ENCODE results near the gene PLA2G1B. TPM values are rescaled to one million over a fixed set of nuclear protein-coding genes. Genes with fewer than 3 reads are reported as not detected.

PLA2G1B gene
- total RNA-seq, 3 donors from 2014 or later = not detected

DNA sequence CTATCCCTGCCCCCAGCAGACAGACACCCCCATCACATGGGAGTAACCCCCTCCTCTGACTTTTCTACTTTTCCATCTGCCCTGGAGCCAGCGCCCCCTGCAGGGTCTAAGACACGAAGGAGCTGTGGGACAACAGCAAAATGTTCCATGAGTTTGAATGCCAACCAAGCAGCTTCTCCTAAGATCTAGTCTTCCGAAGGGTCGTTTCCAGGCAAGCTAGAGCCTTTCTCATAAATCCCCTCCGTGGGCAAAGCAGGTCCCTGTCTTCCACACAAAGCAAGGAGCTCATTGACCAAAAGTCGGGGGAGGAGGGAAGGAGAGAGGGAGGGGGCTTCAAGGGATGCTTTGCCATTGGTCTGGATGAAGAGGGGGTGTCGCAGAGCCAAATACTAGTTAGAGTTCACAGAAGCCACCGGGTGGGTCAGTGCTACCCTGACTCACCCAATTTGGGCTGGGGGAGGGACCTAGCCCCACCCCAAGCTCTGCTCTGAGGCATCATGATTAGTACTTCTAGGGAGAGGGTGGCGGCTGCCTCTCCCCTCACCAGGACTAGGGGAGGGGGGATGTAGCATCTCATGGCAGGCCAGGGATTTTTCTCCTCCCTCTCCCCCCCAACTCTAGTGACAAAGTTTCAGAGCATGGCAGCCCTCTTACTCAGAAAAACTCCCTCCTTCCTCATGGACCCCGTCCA is 39.8 kb upstream of the PLA2G1B start:
- H3K4me3 ChIP-seq = peak overlapping the region in 2 of 3 donors; percentile 71 to 88
- peaks cover 0 to 10% of the 10 kb centered on the region in 2 donors for H3K27me3 ChIP-seq
- TF ChIP-seq POLR2A (IDR thresholded peaks at IDR 0.05) (no peak), POLR2AphosphoS5 (IDR thresholded peaks at IDR 0.05) (no peak), CTCF (IDR thresholded peaks at IDR 0.05) (no peak)
- intact Hi-C loops (cut with DNase I; ENCODE audit: low total_unique reads) = no loop called here
- no peak for DNase-seq (ENCODE audit: low spot score in 2 of 2)
- H3K36me3 ChIP-seq = no peaks in the 10 kb centered on the region
- no peaks in the 10 kb centered on the region for H3K4me1 ChIP-seq
- no peaks in the 10 kb centered on the region for H3K9me3 ChIP-seq
- peak overlapping the region; percentile 1 to 21 for H3K27ac ChIP-seq

DNA sequence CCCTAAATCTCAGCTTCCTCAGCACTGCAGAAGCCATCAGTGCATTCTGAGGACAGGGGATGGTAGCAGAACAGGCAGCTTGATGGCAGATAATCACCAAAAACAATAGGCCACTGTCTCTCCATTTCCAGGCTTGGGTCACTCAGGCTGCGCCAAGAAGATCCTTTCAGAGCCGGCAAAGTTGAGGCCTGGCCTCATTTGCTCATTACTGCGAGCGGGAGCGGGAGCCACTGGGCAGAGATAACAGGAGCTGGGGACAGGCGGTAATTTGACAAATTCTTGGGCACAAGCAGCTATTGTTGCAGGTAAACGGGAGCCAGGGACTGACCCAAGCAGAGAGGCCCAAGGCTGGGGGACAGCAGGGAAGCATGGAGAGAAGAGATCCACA is 39.3 kb upstream of the PLA2G1B start:
- Histone ChIP-seq H3K27ac (no peak overlapping the region), H3K36me3 (no peaks in the 10 kb centered on the region), H3K4me1 (no peaks in the 10 kb centered on the region), H3K9me3 (no peaks in the 10 kb centered on the region), H3K4me3 (no peak overlapping the region), H3K27me3 (peaks cover 0 to 10% of the 10 kb centered on the region in 2 donors)
- no peak for DNase-seq (ENCODE audit: low spot score in 2 of 2)
- intact Hi-C loops (cut with DNase I; ENCODE audit: low total_unique reads) = no loop called here
- TF ChIP-seq POLR2A (IDR thresholded peaks at IDR 0.05) (no peak), POLR2AphosphoS5 (IDR thresholded peaks at IDR 0.05) (no peak), CTCF (IDR thresholded peaks at IDR 0.05) (no peak)

GRCh38 chr12:120366341-120366705 is 38.7 kb upstream of the PLA2G1B start:
- DNase-seq (ENCODE audit: low spot score in 2 of 2) = no peak
- Histone ChIP-seq H3K27ac (no peak overlapping the region), H3K4me1 (no peaks in the 10 kb centered on the region), H3K27me3 (peaks cover 0 to 10% of the 10 kb centered on the region in 2 donors), H3K9me3 (no peaks in the 10 kb centered on the region), H3K36me3 (no peaks in the 10 kb centered on the region), H3K4me3 (no peak overlapping the region)
- intact Hi-C loops (cut with DNase I; ENCODE audit: low total_unique reads) = no loop called here
- no peak for TF ChIP-seq POLR2AphosphoS5 (IDR thresholded peaks at IDR 0.05)
- no peak for TF ChIP-seq CTCF (IDR thresholded peaks at IDR 0.05)
- no peak for TF ChIP-seq POLR2A (IDR thresholded peaks at IDR 0.05)

DNA sequence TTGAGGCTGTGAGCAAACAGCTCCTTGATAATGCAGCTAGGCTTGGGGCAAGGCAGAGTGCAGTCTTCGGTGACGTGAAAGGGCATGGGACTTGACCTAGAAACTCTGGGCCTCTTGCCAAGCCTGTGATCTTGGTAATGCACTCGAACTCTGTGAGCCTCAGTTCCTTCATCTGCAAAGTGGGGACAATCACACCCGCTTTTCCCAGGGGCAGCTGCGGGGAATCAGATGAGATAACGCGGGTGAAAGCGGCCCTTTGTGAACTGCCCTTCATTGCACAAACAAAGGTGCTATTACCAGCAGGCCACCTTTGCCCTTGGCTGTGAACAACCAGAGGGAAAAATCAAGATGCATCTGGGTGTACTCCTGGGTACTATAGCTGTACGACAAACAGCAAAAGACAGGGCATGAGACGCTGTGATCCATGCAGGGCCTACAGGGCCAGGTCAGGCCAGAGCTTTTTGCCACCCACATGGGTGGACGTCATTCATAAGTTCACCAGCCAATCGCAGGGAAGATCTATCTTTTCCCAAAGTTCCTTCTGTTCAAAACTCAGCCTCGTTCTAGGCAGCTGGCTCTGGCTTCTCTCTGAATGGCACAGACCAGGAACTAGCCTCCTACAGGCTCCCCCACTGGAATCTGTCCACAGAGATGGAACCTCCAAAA is 38.2 kb upstream of the PLA2G1B start:
- no peaks in the 10 kb centered on the region for H3K4me1 ChIP-seq
- H3K27ac ChIP-seq = no peak overlapping the region
- H3K9me3 ChIP-seq = no peaks in the 10 kb centered on the region
- DNase-seq (ENCODE audit: low spot score in 2 of 2) = no peak
- no peaks in the 10 kb centered on the region for H3K36me3 ChIP-seq
- H3K4me3 ChIP-seq = no peak overlapping the region
- intact Hi-C loops (cut with DNase I; ENCODE audit: low total_unique reads) = no loop called here
- TF ChIP-seq CTCF (IDR thresholded peaks at IDR 0.05) = no peak
- TF ChIP-seq POLR2AphosphoS5 (IDR thresholded peaks at IDR 0.05) = no peak
- TF ChIP-seq POLR2A (IDR thresholded peaks at IDR 0.05) = no peak
- peaks cover 0 to 4% of the 10 kb centered on the region in 2 donors for H3K27me3 ChIP-seq

GRCh38 chr12:120364487-120364886 is 36.9 kb upstream of the PLA2G1B start:
- peaks cover 0 to under 1% of the 10 kb centered on the region in 2 donors for H3K27me3 ChIP-seq
- H3K4me3 ChIP-seq = no peak overlapping the region
- no peak for TF ChIP-seq CTCF (IDR thresholded peaks at IDR 0.05)
- no peak for TF ChIP-seq POLR2A (IDR thresholded peaks at IDR 0.05)
- TF ChIP-seq POLR2AphosphoS5 (IDR thresholded peaks at IDR 0.05) = no peak
- no peak for DNase-seq (ENCODE audit: low spot score in 2 of 2)
- H3K9me3 ChIP-seq = no peaks in the 10 kb centered on the region
- no peak overlapping the region for H3K27ac ChIP-seq
- intact Hi-C loops (cut with DNase I; ENCODE audit: low total_unique reads) = no loop called here
- H3K36me3 ChIP-seq = no peaks in the 10 kb centered on the region
- H3K4me1 ChIP-seq = no peaks in the 10 kb centered on the region
